Neuron (in vitro differentiated cells): ENCODE measurements around the gene ROS1.
"Not testable (repeated sequence)": the region's sequence is repeated elsewhere in the genome, so short reads cannot be mapped to it uniquely, and the experiment has no call there.

Source experiments
- H2AFZ ChIP-seq: one replicate; pipeline ENCODE4 v1.6.1; 2013; ENCODE audit warnings: low read depth, mild to moderate bottlenecking, inconsistent platforms, low read length, moderate library complexity
- H3K27me3 ChIP-seq: one replicate; pipeline ENCODE4 v1.6.1; 2013; ENCODE audit warnings: low read length; ENCODE audit not compliant: insufficient read depth
- H3K36me3 ChIP-seq: one replicate; pipeline ENCODE4 v1.6.1; 2013; ENCODE audit warnings: low read length; ENCODE audit not compliant: insufficient read depth
- H3K4me1 ChIP-seq: one replicate; pipeline ENCODE4 v1.6.1; 2013; ENCODE audit warnings: low read length; ENCODE audit not compliant: insufficient read depth
- H3K4me3 ChIP-seq: 2 replicates; pipeline ENCODE4 v1.5.1; 2013; ENCODE audit warnings: mild to moderate bottlenecking, low read length, moderate library complexity
- H3K9me3 ChIP-seq: one replicate; pipeline ENCODE4 v1.6.1; 2013; ENCODE audit warnings: low read length

ROS1 gene

GRCh38 chr6:117389227-117390057, 36.3 kb downstream of the ROS1 start:
- Histone ChIP-seq H2AFZ (no peak overlapping the region), H3K4me3 (no peak overlapping the region), H3K9me3 (no peaks in the 10 kb centered on the region), H3K4me1 (no peaks in the 10 kb centered on the region), H3K27me3 (no peaks in the 10 kb centered on the region), H3K36me3 (no peaks in the 10 kb centered on the region)

GRCh38 chr6:117387454-117387974, 38.2 kb downstream of the ROS1 start:
- Histone ChIP-seq H3K9me3 (no peaks in the 10 kb centered on the region), H2AFZ (no peak overlapping the region), H3K4me1 (no peaks in the 10 kb centered on the region), H3K4me3 (no peak overlapping the region), H3K36me3 (no peaks in the 10 kb centered on the region), H3K27me3 (no peaks in the 10 kb centered on the region)

GRCh38 chr6:117384659-117385058, 41.1 kb downstream of the ROS1 start:
- no peaks in the 10 kb centered on the region for H3K27me3 ChIP-seq
- no peaks in the 10 kb centered on the region for H3K9me3 ChIP-seq
- no peaks in the 10 kb centered on the region for H3K36me3 ChIP-seq
- no peak overlapping the region for H2AFZ ChIP-seq
- no peaks in the 10 kb centered on the region for H3K4me1 ChIP-seq
- no peak overlapping the region for H3K4me3 ChIP-seq

- Histone ChIP-seq H3K9me3 (no peaks in the 10 kb centered on the region), H3K36me3 (no peaks in the 10 kb centered on the region), H3K27me3 (no peaks in the 10 kb centered on the region), H2AFZ (no peak overlapping the region), H3K4me1 (no peaks in the 10 kb centered on the region), H3K4me3 (no peak overlapping the region)
Measured at GRCh38 chr6:117381749-117382148, 44.0 kb downstream of the ROS1 start.

GRCh38 chr6:117380298-117380697, 45.4 kb downstream of the ROS1 start:
- Histone ChIP-seq H2AFZ (no peak overlapping the region), H3K9me3 (no peaks in the 10 kb centered on the region), H3K4me1 (no peaks in the 10 kb centered on the region), H3K36me3 (no peaks in the 10 kb centered on the region), H3K27me3 (no peaks in the 10 kb centered on the region), H3K4me3 (no peak overlapping the region)

GRCh38 chr6:117375446-117375845, 50.3 kb downstream of the ROS1 start:
- no peaks in the 10 kb centered on the region for H3K36me3 ChIP-seq
- H3K4me3 ChIP-seq: no peak overlapping the region
- no peaks in the 10 kb centered on the region for H3K4me1 ChIP-seq
- no peaks in the 10 kb centered on the region for H3K9me3 ChIP-seq
- no peak overlapping the region for H2AFZ ChIP-seq
- no peaks in the 10 kb centered on the region for H3K27me3 ChIP-seq

- Histone ChIP-seq H3K36me3 (no peaks in the 10 kb centered on the region), H3K4me1 (no peaks in the 10 kb centered on the region), H2AFZ (no peak overlapping the region), H3K9me3 (no peaks in the 10 kb centered on the region), H3K4me3 (no peak overlapping the region), H3K27me3 (no peaks in the 10 kb centered on the region)
Measured at GRCh38 chr6:117373211-117373813, 52.4 kb downstream of the ROS1 start.

- not testable (repeated sequence) for H3K9me3 ChIP-seq, H3K4me1 ChIP-seq, H2AFZ ChIP-seq, H3K27me3 ChIP-seq, H3K36me3 ChIP-seq, H3K4me3 ChIP-seq
Measured at GRCh38 chr6:117372289-117372688, 53.5 kb downstream of the ROS1 start.

GRCh38 chr6:117371492-117371891, 54.2 kb downstream of the ROS1 start:
- H3K9me3 ChIP-seq: no peaks in the 10 kb centered on the region
- no peaks in the 10 kb centered on the region for H3K27me3 ChIP-seq
- no peak overlapping the region for H2AFZ ChIP-seq
- H3K36me3 ChIP-seq: no peaks in the 10 kb centered on the region
- H3K4me3 ChIP-seq: no peak overlapping the region
- H3K4me1 ChIP-seq: no peaks in the 10 kb centered on the region

- H3K36me3 ChIP-seq: no peaks in the 10 kb centered on the region
- H2AFZ ChIP-seq: no peak overlapping the region
Measured at GRCh38 chr6:117359581-117359980, 66.2 kb downstream of the ROS1 start.

GRCh38 chr6:117354671-117355070, 71.1 kb downstream of the ROS1 start:
- Histone ChIP-seq H3K27me3 (no peaks in the 10 kb centered on the region), H3K4me3 (no peak overlapping the region), H3K9me3 (no peaks in the 10 kb centered on the region), H3K4me1 (no peaks in the 10 kb centered on the region), H3K36me3 (no peaks in the 10 kb centered on the region), H2AFZ (no peak overlapping the region)

More at GRCh38 chr6:117359581-117359980, 66.2 kb downstream of the ROS1 start:
- Histone ChIP-seq H3K4me1 (no peaks in the 10 kb centered on the region), H3K4me3 (no peak overlapping the region), H3K9me3 (no peaks in the 10 kb centered on the region), H3K27me3 (peaks cover 2% of the 10 kb centered on the region)

- no peaks in the 10 kb centered on the region for H3K9me3 ChIP-seq
- no peaks in the 10 kb centered on the region for H3K36me3 ChIP-seq
- H3K27me3 ChIP-seq: no peaks in the 10 kb centered on the region
- H3K4me3 ChIP-seq: no peak overlapping the region
- H3K4me1 ChIP-seq: no peaks in the 10 kb centered on the region
- no peak overlapping the region for H2AFZ ChIP-seq
Measured at GRCh38 chr6:117352466-117353081, 73.2 kb downstream of the ROS1 start.

GRCh38 chr6:117351521-117351920, 74.2 kb downstream of the ROS1 start:
- Histone ChIP-seq H3K4me1 (no peaks in the 10 kb centered on the region), H3K36me3 (no peaks in the 10 kb centered on the region), H3K9me3 (no peaks in the 10 kb centered on the region), H2AFZ (no peak overlapping the region), H3K4me3 (no peak overlapping the region), H3K27me3 (no peaks in the 10 kb centered on the region)
